ENCODE results near the gene CR2.
A peak's percentile ranks its signal among the peaks of the same experiment; 100 is the strongest.
"Not testable (repeated sequence)": the region's sequence is repeated elsewhere in the genome, so short reads cannot be mapped to it uniquely, and the experiment has no call there.

Gene CR2

GRCh38 chr1:207427832-207428585 is 26.1 kb upstream of the CR2 start:
- DNase-seq (ENCODE audit: low spot score in 2 of 2) (no peak), ATAC-seq (replicated peaks; ENCODE audit: extremely low read depth, poor library complexity, severe bottlenecking) (no peak)
- Mint-ChIP-seq H3K4me1 (no peaks in the 10 kb centered on the region), H3K9me3 (no peaks in the 10 kb centered on the region), H3K27ac (ENCODE audit: low read depth) (no peak overlapping the region), H3K36me3 (ENCODE audit: insufficient read depth) (no peaks in the 10 kb centered on the region), H3K4me3 (no peak overlapping the region), H3K27me3 (peaks cover 45% of the 10 kb centered on the region)

GRCh38 chr1:207428783-207429182 is 25.3 kb upstream of the CR2 start:
- H3K27me3 Mint-ChIP-seq = peaks cover 48% of the 10 kb centered on the region
- no peak for ATAC-seq (replicated peaks; ENCODE audit: extremely low read depth, poor library complexity, severe bottlenecking)

GRCh38 chr1:207429963-207430362 is 24.2 kb upstream of the CR2 start:
- no peaks in the 10 kb centered on the region for H3K4me1 Mint-ChIP-seq
- H3K27me3 Mint-ChIP-seq = peaks cover 54% of the 10 kb centered on the region
- H3K4me3 Mint-ChIP-seq = no peak overlapping the region
- ATAC-seq (replicated peaks; ENCODE audit: extremely low read depth, poor library complexity, severe bottlenecking) = no peak
- no peaks in the 10 kb centered on the region for H3K9me3 Mint-ChIP-seq
- H3K36me3 Mint-ChIP-seq (ENCODE audit: insufficient read depth) = no peaks in the 10 kb centered on the region
- no peak overlapping the region for H3K27ac Mint-ChIP-seq (ENCODE audit: low read depth)
- DNase-seq (ENCODE audit: low spot score in 2 of 2) = no peak

More at GRCh38 chr1:207428783-207429182, 25.3 kb upstream of the CR2 start:
- Mint-ChIP-seq H3K9me3 (no peaks in the 10 kb centered on the region), H3K4me1 (no peaks in the 10 kb centered on the region), H3K4me3 (no peak overlapping the region), H3K36me3 (ENCODE audit: insufficient read depth) (no peaks in the 10 kb centered on the region), H3K27ac (ENCODE audit: low read depth) (no peak overlapping the region)
- no peak for DNase-seq (ENCODE audit: low spot score in 2 of 2)

GRCh38 chr1:207430602-207431001 is 23.5 kb upstream of the CR2 start:
- no peak overlapping the region for H3K4me3 Mint-ChIP-seq
- no peaks in the 10 kb centered on the region for H3K36me3 Mint-ChIP-seq (ENCODE audit: insufficient read depth)
- no peak for ATAC-seq (replicated peaks; ENCODE audit: extremely low read depth, poor library complexity, severe bottlenecking)
- H3K27me3 Mint-ChIP-seq = peaks cover 49% of the 10 kb centered on the region
- DNase-seq (ENCODE audit: low spot score in 2 of 2) = no peak
- H3K9me3 Mint-ChIP-seq = no peaks in the 10 kb centered on the region
- H3K27ac Mint-ChIP-seq (ENCODE audit: low read depth) = no peak overlapping the region
- no peaks in the 10 kb centered on the region for H3K4me1 Mint-ChIP-seq

- Mint-ChIP-seq H3K4me3 (no peak overlapping the region), H3K27me3 (peaks cover 58% of the 10 kb centered on the region), H3K9me3 (no peaks in the 10 kb centered on the region), H3K36me3 (ENCODE audit: insufficient read depth) (no peaks in the 10 kb centered on the region), H3K27ac (ENCODE audit: low read depth) (no peak overlapping the region), H3K4me1 (no peaks in the 10 kb centered on the region)
- ATAC-seq (replicated peaks; ENCODE audit: extremely low read depth, poor library complexity, severe bottlenecking) (no peak), DNase-seq (ENCODE audit: low spot score in 2 of 2) (no peak)
These were observed 22.6 kb upstream of the CR2 start for GRCh38 chr1:207431508-207431907.

GRCh38 chr1:207433435-207433834 is 20.7 kb upstream of the CR2 start:
- Mint-ChIP-seq H3K36me3 (ENCODE audit: insufficient read depth) (no peaks in the 10 kb centered on the region), H3K4me1 (no peaks in the 10 kb centered on the region), H3K9me3 (no peaks in the 10 kb centered on the region), H3K4me3 (no peak overlapping the region), H3K27me3 (peaks cover 47% of the 10 kb centered on the region), H3K27ac (ENCODE audit: low read depth) (no peak overlapping the region)
- DNase-seq (ENCODE audit: low spot score in 2 of 2) (no peak), ATAC-seq (replicated peaks; ENCODE audit: extremely low read depth, poor library complexity, severe bottlenecking) (no peak)

GRCh38 chr1:207436746-207437145 is 17.4 kb upstream of the CR2 start:
- not testable (repeated sequence) for ATAC-seq (replicated peaks; ENCODE audit: extremely low read depth, poor library complexity, severe bottlenecking); H3K4me3 Mint-ChIP-seq; DNase-seq (ENCODE audit: low spot score in 2 of 2); H3K27ac Mint-ChIP-seq (ENCODE audit: low read depth); H3K4me1 Mint-ChIP-seq; H3K36me3 Mint-ChIP-seq (ENCODE audit: insufficient read depth); H3K9me3 Mint-ChIP-seq
- peaks cover 38% of the 10 kb centered on the region for H3K27me3 Mint-ChIP-seq

- ATAC-seq (replicated peaks; ENCODE audit: extremely low read depth, poor library complexity, severe bottlenecking) (no peak), DNase-seq (ENCODE audit: low spot score in 2 of 2) (no peak)
- H3K36me3 Mint-ChIP-seq (ENCODE audit: insufficient read depth) = no peaks in the 10 kb centered on the region
- H3K9me3 Mint-ChIP-seq = no peaks in the 10 kb centered on the region
- no peaks in the 10 kb centered on the region for H3K4me1 Mint-ChIP-seq
- H3K27me3 Mint-ChIP-seq = peaks cover 24% of the 10 kb centered on the region
- H3K27ac Mint-ChIP-seq (ENCODE audit: low read depth) = no peak overlapping the region
- H3K4me3 Mint-ChIP-seq = no peak overlapping the region
These were observed 13.5 kb upstream of the CR2 start for GRCh38 chr1:207440626-207441025.

GRCh38 chr1:207444514-207445217 is 9.5 kb upstream of the CR2 start:
- Mint-ChIP-seq H3K9me3 (no peaks in the 10 kb centered on the region), H3K36me3 (ENCODE audit: insufficient read depth) (peaks cover 2% of the 10 kb centered on the region), H3K27ac (ENCODE audit: low read depth) (no peak overlapping the region), H3K4me3 (no peak overlapping the region), H3K4me1 (no peaks in the 10 kb centered on the region), H3K27me3 (peaks cover 18% of the 10 kb centered on the region)
- ATAC-seq (replicated peaks; ENCODE audit: extremely low read depth, poor library complexity, severe bottlenecking) (no peak), DNase-seq (ENCODE audit: low spot score in 2 of 2) (no peak)

- Mint-ChIP-seq H3K9me3 (no peaks in the 10 kb centered on the region), H3K36me3 (ENCODE audit: insufficient read depth) (no peaks in the 10 kb centered on the region), H3K27ac (ENCODE audit: low read depth) (no peak overlapping the region), H3K27me3 (peaks cover 29% of the 10 kb centered on the region), H3K4me1 (no peaks in the 10 kb centered on the region), H3K4me3 (peak overlapping the region; percentile 19)
- DNase-seq (ENCODE audit: low spot score in 2 of 2) (no peak), ATAC-seq (replicated peaks; ENCODE audit: extremely low read depth, poor library complexity, severe bottlenecking) (no peak)
These were observed 450 bp upstream of the CR2 start for GRCh38 chr1:207453710-207454045.

GRCh38 chr1:207455183-207455754 is 1.1 kb downstream of the CR2 start:
- no peak overlapping the region for H3K27ac Mint-ChIP-seq (ENCODE audit: low read depth)
- DNase-seq (ENCODE audit: low spot score in 2 of 2) = no peak
- no peak for ATAC-seq (replicated peaks; ENCODE audit: extremely low read depth, poor library complexity, severe bottlenecking)
- no peaks in the 10 kb centered on the region for H3K9me3 Mint-ChIP-seq
- peaks cover 18% of the 10 kb centered on the region for H3K27me3 Mint-ChIP-seq
- no peaks in the 10 kb centered on the region for H3K36me3 Mint-ChIP-seq (ENCODE audit: insufficient read depth)
- H3K4me1 Mint-ChIP-seq = no peaks in the 10 kb centered on the region
- H3K4me3 Mint-ChIP-seq = peak overlapping the region; percentile 19

- ATAC-seq (replicated peaks; ENCODE audit: extremely low read depth, poor library complexity, severe bottlenecking) = no peak
- Mint-ChIP-seq H3K36me3 (ENCODE audit: insufficient read depth) (no peaks in the 10 kb centered on the region), H3K9me3 (no peaks in the 10 kb centered on the region), H3K4me1 (no peaks in the 10 kb centered on the region), H3K27me3 (peaks cover under 1% of the 10 kb centered on the region), H3K27ac (ENCODE audit: low read depth) (no peak overlapping the region), H3K4me3 (no peak overlapping the region)
- DNase-seq (ENCODE audit: low spot score in 2 of 2) = no peak
These were observed 4.3 kb downstream of the CR2 start for GRCh38 chr1:207458414-207458813.

GRCh38 chr1:207459008-207459407 is 4.9 kb downstream of the CR2 start:
- no peak for DNase-seq (ENCODE audit: low spot score in 2 of 2)

More at GRCh38 chr1:207459008-207459407, 4.9 kb downstream of the CR2 start:
- H3K36me3 Mint-ChIP-seq (ENCODE audit: insufficient read depth) = no peaks in the 10 kb centered on the region
- H3K9me3 Mint-ChIP-seq = no peaks in the 10 kb centered on the region
- H3K4me1 Mint-ChIP-seq = no peaks in the 10 kb centered on the region
- peak; percentile 40 for ATAC-seq (replicated peaks; ENCODE audit: extremely low read depth, poor library complexity, severe bottlenecking)
- no peak overlapping the region for H3K27ac Mint-ChIP-seq (ENCODE audit: low read depth)
- H3K4me3 Mint-ChIP-seq = no peak overlapping the region
- H3K27me3 Mint-ChIP-seq = peaks cover 6% of the 10 kb centered on the region
